Central memory CD8-positive, alpha-beta T cell (primary cell): ENCODE measurements around the gene FUNDC1.
"Not testable (repeated sequence)": the region's sequence is repeated elsewhere in the genome, so short reads cannot be mapped to it uniquely, and the experiment has no call there.

Experiments used
- ATAC-seq: fragments of 150-1000 bp; cut with Tn5 transposase; replicated peaks from 2 replicates; pipeline ENCODE4 v1.10.0; 2022; ENCODE audit warnings: mild to moderate bottlenecking, moderate FRiP score, moderate number of reproducible peaks; ENCODE audit not compliant: poor library complexity, severe bottlenecking; ENCODE audit errors: extremely low read depth
- DNase-seq, 2 donors: peaks; one replicate each; pipeline ENCODE4 v3.0.0; 2021; ENCODE audit warnings: low spot score in 2 of 2
- H3K27ac Mint-ChIP-seq: one replicate; pipeline ENCODE4 v1.8.0; 2022; ENCODE audit warnings: low read depth, mild to moderate bottlenecking, moderate library complexity, mixed read lengths
- H3K27me3 Mint-ChIP-seq: one replicate; pipeline ENCODE4 v1.8.0; 2022; ENCODE audit warnings: mixed read lengths
- H3K36me3 Mint-ChIP-seq: one replicate; pipeline ENCODE4 v1.8.0; 2022; ENCODE audit warnings: mild to moderate bottlenecking, moderate library complexity, mixed read lengths; ENCODE audit not compliant: insufficient read depth
- H3K4me1 Mint-ChIP-seq: one replicate; pipeline ENCODE4 v1.8.0; 2022; ENCODE audit warnings: mixed read lengths
- H3K4me3 Mint-ChIP-seq: one replicate; pipeline ENCODE4 v1.8.0; 2022; ENCODE audit warnings: mild to moderate bottlenecking, moderate library complexity, mixed read lengths
- H3K9me3 Mint-ChIP-seq: one replicate; pipeline ENCODE4 v1.8.0; 2022; ENCODE audit warnings: mixed read lengths

FUNDC1 gene

GRCh38 chrX:44542567-44543325 is at the start of gene FUNDC1:
FUNDC1 (minus strand) TSS chrX:44542859; CDS start chrX:44542832, 27 bp downstream.
- DNase-seq (peak; percentile 73 to 81), ATAC-seq (peak; percentile 89)
- Mint-ChIP-seq H3K36me3 (peaks cover 8% of the 10 kb centered on the region), H3K4me1 (peaks cover 35% of the 10 kb centered on the region), H3K9me3 (no peaks in the 10 kb centered on the region), H3K27me3 (no peaks in the 10 kb centered on the region), H3K27ac (peak within 1 kb of the TSS; percentile 83), H3K4me3 (peak within 1 kb of the TSS; percentile 84)

- Mint-ChIP-seq H3K9me3 (no peaks in the 10 kb centered on the region), H3K4me3 (no peak overlapping the region), H3K27me3 (no peaks in the 10 kb centered on the region), H3K36me3 (no peaks in the 10 kb centered on the region), H3K27ac (no peak overlapping the region), H3K4me1 (no peaks in the 10 kb centered on the region)
- DNase-seq (no peak), ATAC-seq (no peak)
Measured at GRCh38 chrX:44585866-44586265, 43.2 kb upstream of the FUNDC1 start.

GRCh38 chrX:44580466-44580865 is 37.8 kb upstream of the FUNDC1 start:
- no peak for DNase-seq
- no peaks in the 10 kb centered on the region for H3K9me3 Mint-ChIP-seq

GRCh38 chrX:44572340-44572938 is 29.8 kb upstream of the FUNDC1 start:
- no peak for DNase-seq
- H3K4me1 Mint-ChIP-seq = no peaks in the 10 kb centered on the region
- no peak overlapping the region for H3K4me3 Mint-ChIP-seq
- H3K27me3 Mint-ChIP-seq = no peaks in the 10 kb centered on the region
- peaks cover 5% of the 10 kb centered on the region for H3K9me3 Mint-ChIP-seq
- H3K27ac Mint-ChIP-seq = no peak overlapping the region
- H3K36me3 Mint-ChIP-seq = peaks cover 2% of the 10 kb centered on the region
- no peak for ATAC-seq

More at GRCh38 chrX:44580466-44580865, 37.8 kb upstream of the FUNDC1 start:
- no peaks in the 10 kb centered on the region for H3K4me1 Mint-ChIP-seq
- H3K36me3 Mint-ChIP-seq = no peaks in the 10 kb centered on the region
- no peak for ATAC-seq
- H3K4me3 Mint-ChIP-seq = no peak overlapping the region
- no peaks in the 10 kb centered on the region for H3K27me3 Mint-ChIP-seq
- H3K27ac Mint-ChIP-seq = no peak overlapping the region

- no peaks in the 10 kb centered on the region for H3K4me1 Mint-ChIP-seq
- peaks cover 5% of the 10 kb centered on the region for H3K9me3 Mint-ChIP-seq
- H3K36me3 Mint-ChIP-seq = peaks cover 2% of the 10 kb centered on the region
- H3K4me3 Mint-ChIP-seq = no peak overlapping the region
- DNase-seq (no peak), ATAC-seq (no peak)
- no peak overlapping the region for H3K27ac Mint-ChIP-seq
- no peaks in the 10 kb centered on the region for H3K27me3 Mint-ChIP-seq
Measured at GRCh38 chrX:44570522-44570921, 27.9 kb upstream of the FUNDC1 start.

- Mint-ChIP-seq H3K27ac (no peak overlapping the region), H3K9me3 (peaks cover 5% of the 10 kb centered on the region)
- no peak for ATAC-seq
Measured at GRCh38 chrX:44569122-44569521, 26.5 kb upstream of the FUNDC1 start.

GRCh38 chrX:44568196-44568595 is 25.5 kb upstream of the FUNDC1 start:
- Mint-ChIP-seq H3K27me3 (no peaks in the 10 kb centered on the region), H3K4me1 (no peaks in the 10 kb centered on the region), H3K9me3 (peaks cover 5% of the 10 kb centered on the region), H3K4me3 (no peak overlapping the region), H3K27ac (no peak overlapping the region), H3K36me3 (peaks cover 2% of the 10 kb centered on the region)
- no peak for DNase-seq
- no peak for ATAC-seq

More at GRCh38 chrX:44569122-44569521, 26.5 kb upstream of the FUNDC1 start:
- DNase-seq = no peak
- Mint-ChIP-seq H3K4me1 (no peaks in the 10 kb centered on the region), H3K36me3 (peaks cover 2% of the 10 kb centered on the region), H3K4me3 (no peak overlapping the region), H3K27me3 (no peaks in the 10 kb centered on the region)

- DNase-seq, H3K9me3 Mint-ChIP-seq, H3K36me3 Mint-ChIP-seq: not testable (repeated sequence)
Measured at GRCh38 chrX:44561896-44562295, 19.2 kb upstream of the FUNDC1 start.

GRCh38 chrX:44550563-44550962 is 7.9 kb upstream of the FUNDC1 start:
- ATAC-seq = no peak
- H3K9me3 Mint-ChIP-seq = no peaks in the 10 kb centered on the region
- no peaks in the 10 kb centered on the region for H3K4me1 Mint-ChIP-seq
- DNase-seq = no peak
- no peaks in the 10 kb centered on the region for H3K36me3 Mint-ChIP-seq
- no peak overlapping the region for H3K4me3 Mint-ChIP-seq
- H3K27me3 Mint-ChIP-seq = no peaks in the 10 kb centered on the region
- no peak overlapping the region for H3K27ac Mint-ChIP-seq

More at GRCh38 chrX:44561896-44562295, 19.2 kb upstream of the FUNDC1 start:
- not testable (repeated sequence) for H3K4me3 Mint-ChIP-seq, H3K27ac Mint-ChIP-seq, H3K27me3 Mint-ChIP-seq, H3K4me1 Mint-ChIP-seq, ATAC-seq

- H3K36me3 Mint-ChIP-seq, ATAC-seq, H3K9me3 Mint-ChIP-seq, H3K27ac Mint-ChIP-seq, H3K27me3 Mint-ChIP-seq, DNase-seq, H3K4me3 Mint-ChIP-seq: not testable (repeated sequence)
- peaks cover 23% of the 10 kb centered on the region for H3K4me1 Mint-ChIP-seq
Measured at GRCh38 chrX:44545454-44545853, 2.8 kb upstream of the FUNDC1 start.

GRCh38 chrX:44544036-44544435 is 1.4 kb upstream of the FUNDC1 start:
- H3K9me3 Mint-ChIP-seq = no peaks in the 10 kb centered on the region
- H3K27me3 Mint-ChIP-seq = no peaks in the 10 kb centered on the region
- H3K36me3 Mint-ChIP-seq = peaks cover 8% of the 10 kb centered on the region
- no peak for DNase-seq
- ATAC-seq = no peak
- H3K4me1 Mint-ChIP-seq = peaks cover 32% of the 10 kb centered on the region
- H3K27ac Mint-ChIP-seq = no peak overlapping the region
- H3K4me3 Mint-ChIP-seq = no peak overlapping the region

GRCh38 chrX:44536198-44536597 is 6.5 kb downstream of the FUNDC1 start:
- Mint-ChIP-seq H3K36me3 (peaks cover 7% of the 10 kb centered on the region), H3K4me3 (no peak overlapping the region), H3K27me3 (no peaks in the 10 kb centered on the region), H3K9me3 (no peaks in the 10 kb centered on the region), H3K4me1 (peaks cover 26% of the 10 kb centered on the region), H3K27ac (no peak overlapping the region)
- DNase-seq (no peak), ATAC-seq (no peak)

GRCh38 chrX:44529310-44529709 is 13.3 kb downstream of the FUNDC1 start:
- H3K27me3 Mint-ChIP-seq = no peaks in the 10 kb centered on the region
- no peak for DNase-seq
- peaks cover 16% of the 10 kb centered on the region for H3K4me1 Mint-ChIP-seq
- no peak for ATAC-seq
- no peak overlapping the region for H3K4me3 Mint-ChIP-seq
- no peaks in the 10 kb centered on the region for H3K9me3 Mint-ChIP-seq
- no peak overlapping the region for H3K27ac Mint-ChIP-seq
- peaks cover 6% of the 10 kb centered on the region for H3K36me3 Mint-ChIP-seq
